ENCODE measurements around the gene SDF2L1.

GRCh38 chr22:21663738-21664137, 21.6 kb downstream of the SDF2L1 start:
- TF ChIP-seq ZNF41 (CRISPR knock-in tag; conservative IDR thresholded peaks at IDR 0.05) (no peak), ETV6 (IDR thresholded peaks at IDR 0.05; ENCODE audit: borderline replicate concordance in 1 of 2, low read depth in 2 of 2, low read length in 1 of 2) (no peak), ETV6 (CRISPR knock-in tag; IDR thresholded peaks at IDR 0.05; ENCODE audit: borderline replicate concordance) (no peak), NBN (IDR thresholded peaks at IDR 0.05; ENCODE audit: low read depth) (no peak), CTBP1 (IDR thresholded peaks at IDR 0.05; ENCODE audit: borderline replicate concordance) (no peak), STAT5B (CRISPR knock-in tag; IDR thresholded peaks at IDR 0.05) (no peak), EP300 (IDR thresholded peaks at IDR 0.05; ENCODE audit: low read length) (no peak), BHLHE40 (IDR thresholded peaks at IDR 0.05; ENCODE audit: low read length) (no peak)
